H1 (cell line): ENCODE measurements around the gene PRLH. TPM values are rescaled to one million over a fixed set of nuclear protein-coding genes. Genes with fewer than 3 reads are reported as not detected.

Experiments used
- CTCF ChIA-PET: fragments of 300-600 bp; sonication (Branson Sonifier 250); formaldehyde crosslinking; loops from one replicate; lab custom pipeline; 2021; ENCODE audit not compliant: partially characterized antibody; lab: Charles Lee
- POLR2A ChIA-PET: fragments of 300-600 bp; sonication (Branson Sonifier 250); formaldehyde crosslinking; loops from one replicate; lab custom pipeline; 2021; ENCODE audit warnings: inconsistent platforms; ENCODE audit not compliant: partially characterized antibody; lab: Charles Lee
- DNase-seq, 2 experiments: peaks; one replicate each; pipeline versions ENCODE4 v3.0.0 to v3.0.0-alpha.2; 2010 to 2022; ENCODE audit warnings: low spot score in 2 of 2, low read depth in 1 of 2, mixed read lengths in 1 of 2
- FAIRE-seq: peaks from 2 replicates; lab custom pipeline; 2011; peaks lifted over from hg19 to GRCh38; lab: Jason Lieb, UNC
- H2AFZ ChIP-seq: 2 replicates; pipeline ENCODE4 v1.8.1; 2012; ENCODE audit warnings: low read length, inconsistent platforms
- H2AK5ac ChIP-seq: 2 replicates; pipeline ENCODE4 v1.6.1; 2013; ENCODE audit warnings: low read depth, low read length
- H2BK120ac ChIP-seq: replicated peaks from 2 replicates; pipeline ENCODE3; 2013; ENCODE audit warnings: low read depth, low read length, inconsistent platforms
- H2BK12ac ChIP-seq: 2 replicates; pipeline ENCODE4 v1.6.1; 2013; ENCODE audit warnings: low read depth, low read length
- H2BK15ac ChIP-seq: 2 replicates; pipeline ENCODE4 v1.6.1; 2013; ENCODE audit warnings: low read length
- H2BK20ac ChIP-seq: 2 replicates; pipeline ENCODE4 v1.6.1; 2013; ENCODE audit warnings: low read length
- H2BK5ac ChIP-seq: 2 replicates; pipeline ENCODE4 v1.6.1; 2013; ENCODE audit warnings: low read depth, low read length
- H3K14ac ChIP-seq: 2 replicates; pipeline ENCODE4 v1.6.1; 2013; ENCODE audit warnings: inconsistent platforms; ENCODE audit not compliant: insufficient read length
- H3K18ac ChIP-seq: 2 replicates; pipeline ENCODE4 v1.6.1; 2013; ENCODE audit warnings: low read length; ENCODE audit errors: extremely low read depth
- H3K23ac ChIP-seq: 2 replicates; pipeline ENCODE4 v1.6.1; 2013; ENCODE audit warnings: inconsistent platforms; ENCODE audit not compliant: insufficient read length
- H3K23me2 ChIP-seq: 2 replicates; pipeline ENCODE4 v1.6.1; 2013; ENCODE audit warnings: low read depth, low read length
- H3K27ac ChIP-seq: 2 replicates; pipeline ENCODE4 v1.6.1; 2011; ENCODE audit warnings: low read depth, low read length, inconsistent platforms
- H3K27me3 ChIP-seq, 4 experiments: replicated peaks in 1 of 4; 1 replicate in 1 of 4; 2 replicates in 3 of 4; pipeline versions ENCODE4 v1.6.1 to v1.8.1; 2011 to 2013; ENCODE audit warnings: low read length in 3 of 4, mild to moderate bottlenecking in 3 of 4, inconsistent platforms in 2 of 4, mixed read lengths in 2 of 4, moderate library complexity in 1 of 4; ENCODE audit not compliant: control insufficient read depth in 3 of 4, insufficient read depth in 3 of 4; ENCODE audit errors: extremely low read depth in 1 of 4
- H3K36me3 ChIP-seq, 4 experiments: 2 replicates each; pipeline versions ENCODE4 v1.6.1 to v1.8.1; 2011 to 2013; ENCODE audit warnings: mild to moderate bottlenecking in 4 of 4, low read length in 3 of 4, moderate library complexity in 2 of 4, control low read depth in 1 of 4, inconsistent platforms in 1 of 4; ENCODE audit not compliant: insufficient read depth in 4 of 4, control insufficient read depth in 2 of 4
- H3K4ac ChIP-seq: replicated peaks from 2 replicates; pipeline ENCODE3; 2013; ENCODE audit warnings: low read length, low read depth, mixed read lengths, inconsistent platforms; ENCODE audit not compliant: insufficient read length
- H3K4me1 ChIP-seq, 4 experiments: replicated peaks in 1 of 4; 1 replicate in 1 of 4; 2 replicates in 3 of 4; pipeline versions ENCODE4 v1.6.1 to v1.8.1; 2011 to 2013; ENCODE audit warnings: low read length in 3 of 4, inconsistent platforms in 2 of 4, mixed read lengths in 1 of 4; ENCODE audit not compliant: insufficient read depth in 4 of 4, control insufficient read depth in 3 of 4
- H3K4me2 ChIP-seq, 2 experiments: 2 replicates each; pipeline versions ENCODE4 v1.6.1 to v1.8.1; 2011 to 2013; ENCODE audit warnings: low read depth in 2 of 2, low read length in 2 of 2, control low read depth in 1 of 2, inconsistent platforms in 1 of 2, mild to moderate bottlenecking in 1 of 2; ENCODE audit not compliant: insufficient read depth in 1 of 2
- H3K4me3 ChIP-seq, 4 experiments: fragments of 200-600, 300-600 bp in 1 of 4; sonication (generic), shearing (Covaris generic), sonication (Bioruptor Twin) in 1 of 4; 2 replicates each; pipeline versions ENCODE4 v1.5.1 to v1.8.1; 2011 to 2016; ENCODE audit warnings: low read length in 4 of 4, low read depth in 3 of 4, control low read depth in 2 of 4, inconsistent platforms in 2 of 4, mild to moderate bottlenecking in 2 of 4, mixed read lengths in 1 of 4, moderate library complexity in 1 of 4; ENCODE audit not compliant: insufficient read depth in 2 of 4; ENCODE audit errors: extremely low read depth in 1 of 4
- H3K56ac ChIP-seq: replicated peaks from 2 replicates; pipeline ENCODE3; 2013; ENCODE audit warnings: low read depth, mild to moderate bottlenecking, mixed read lengths, low read length, inconsistent platforms; ENCODE audit not compliant: insufficient read length
- H3K79me1 ChIP-seq: 2 replicates; pipeline ENCODE4 v1.6.1; 2013; ENCODE audit warnings: low read depth, low read length, control low read depth
- H3K79me2 ChIP-seq, 2 experiments: 2 replicates each; pipeline versions ENCODE4 v1.6.1 to v1.8.1; 2012 to 2013; ENCODE audit warnings: low read length in 2 of 2, mild to moderate bottlenecking in 2 of 2, inconsistent platforms in 1 of 2; ENCODE audit not compliant: insufficient read depth in 2 of 2, control insufficient read depth in 1 of 2
- H3K9ac ChIP-seq, 4 experiments: replicated peaks in 1 of 4; 1 replicate in 1 of 4; 2 replicates in 3 of 4; pipeline versions ENCODE4 v1.6.1 to v1.8.1; 2011 to 2013; ENCODE audit warnings: low read depth in 3 of 4, low read length in 3 of 4, control low read depth in 2 of 4, mild to moderate bottlenecking in 2 of 4, moderate library complexity in 2 of 4, inconsistent platforms in 1 of 4; ENCODE audit errors: extremely low read depth in 1 of 4
- H3K9me3 ChIP-seq, 2 experiments: 2 replicates each; pipeline versions ENCODE4 v1.6.1 to v1.8.1; 2012 to 2013; ENCODE audit warnings: mild to moderate bottlenecking in 2 of 2, moderate library complexity in 2 of 2, control low read depth in 1 of 2, inconsistent platforms in 1 of 2, low read depth in 1 of 2, low read length in 1 of 2, mixed read lengths in 1 of 2; ENCODE audit not compliant: insufficient read depth in 2 of 2
- H4K20me1 ChIP-seq, 2 experiments: replicated peaks in 1 of 2; 2 replicates each; pipeline versions ENCODE3 to v1.8.1; 2011 to 2013; ENCODE audit warnings: inconsistent platforms in 2 of 2, low read length in 2 of 2, mild to moderate bottlenecking in 1 of 2; ENCODE audit not compliant: insufficient read depth in 2 of 2, control insufficient read depth in 1 of 2
- H4K5ac ChIP-seq: 2 replicates; pipeline ENCODE4 v1.6.1; 2013; ENCODE audit warnings: low read length, low read depth, mixed read lengths, inconsistent platforms; ENCODE audit not compliant: insufficient read length
- H4K8ac ChIP-seq: 2 replicates; pipeline ENCODE4 v1.8.0; 2013; ENCODE audit warnings: mild to moderate bottlenecking, moderate library complexity, low read length, inconsistent platforms; ENCODE audit not compliant: insufficient read depth; ENCODE audit errors: extremely low read depth
- H4K91ac ChIP-seq: replicated peaks from 2 replicates; pipeline ENCODE3; 2013; ENCODE audit warnings: low read length, mixed read lengths, inconsistent platforms; ENCODE audit not compliant: insufficient read length
- ASH2L ChIP-seq: fragments of 200-600, 300-600 bp; sonication (generic); IDR thresholded peaks from one replicate; pipeline ENCODE4 v1.7.1; 2017; ENCODE audit warnings: low read length
- BACH1 ChIP-seq: IDR thresholded peaks from 2 replicates; pipeline ENCODE4 v1.6.1; 2012; ENCODE audit warnings: low read length, improper control_type of control experiment
- CBX5 ChIP-seq: fragments of 300-800, 300-1000 bp; sonication (generic); IDR thresholded peaks from 2 replicates; pipeline ENCODE4 v1.7.1; 2016; ENCODE audit warnings: antibody characterized with exemption, low read length, low read depth
- CHD2 ChIP-seq: IDR thresholded peaks from 2 replicates; pipeline ENCODE4 v1.6.1; 2012; ENCODE audit warnings: low read length, improper control_type of control experiment
- GABPA ChIP-seq: IDR thresholded peaks from 2 replicates; pipeline ENCODE4 v1.6.1; 2011; ENCODE audit warnings: mild to moderate bottlenecking, low read length, moderate library complexity, borderline replicate concordance; ENCODE audit not compliant: insufficient read depth
- RFX5 ChIP-seq: IDR thresholded peaks from 2 replicates; pipeline ENCODE4 v1.6.1; 2011; ENCODE audit warnings: low read depth, low read length, improper control_type of control experiment, borderline replicate concordance
- TBP ChIP-seq: IDR thresholded peaks from 2 replicates; pipeline ENCODE4 v1.6.1; 2011; ENCODE audit warnings: low read depth, low read length, improper control_type of control experiment
- ZNF274 ChIP-seq: IDR thresholded peaks from 2 replicates; pipeline ENCODE4 v1.7.0; 2012; ENCODE audit warnings: low read length, borderline replicate concordance; ENCODE audit errors: extremely low read depth
- WGBS, 2 experiments: shearing (Covaris generic) in 1 of 2; methylation state at CpG; one replicate each; pipeline versions ENCODE4 v1.1.6 to v1.1.7; 2013 to 2015; ENCODE audit warnings: low lambda C conversion rate in 2 of 2, mixed read lengths in 2 of 2, inconsistent platforms in 1 of 2, low coverage in 1 of 2, missing lambda C conversion rate in 1 of 2; ENCODE audit not compliant: insufficient replicate concordance in 2 of 2, insufficient coverage in 1 of 2, insufficient read length in 1 of 2; ENCODE audit errors: extremely low coverage in 1 of 2, missing lambda C conversion rate in 1 of 2; 5-methylcytosine and 5-hydroxymethylcytosine counted together
- polyA plus RNA-seq, 7 experiments: library from polyadenylated mRNA; depleted of rRNA in 3 of 7; stranded (reverse) in 5 of 7; unstranded in 2 of 7; fragments of >200 nt in 5 of 7; fragments of 200-250 nt in 2 of 7; gene quantifications; 1 replicate in 5 of 7; 2 replicates in 1 of 7; 4 replicates in 1 of 7; pipeline versions ENCODE4 v1.2.1 to v1.2.3, GENCODE V29; 2011 to 2013; ENCODE audit warnings: missing spikeins in 2 of 7, mixed read lengths in 2 of 7
- total RNA-seq: library from RNA; stranded (reverse); fragmentation: NEBNext Ultra II Directional; extraction: Animal tissue kit (Norgen Biotek cat#: 25700); gene quantifications from 2 replicates; pipeline ENCODE4 v1.2.1, GENCODE V29; 2021

The PRLH gene
- total and polyA plus RNA-seq, 2 of the 8 experiments (the other 6 are each of a cell fraction or from before 2014, with no cell fraction given) = not detected

DNA sequence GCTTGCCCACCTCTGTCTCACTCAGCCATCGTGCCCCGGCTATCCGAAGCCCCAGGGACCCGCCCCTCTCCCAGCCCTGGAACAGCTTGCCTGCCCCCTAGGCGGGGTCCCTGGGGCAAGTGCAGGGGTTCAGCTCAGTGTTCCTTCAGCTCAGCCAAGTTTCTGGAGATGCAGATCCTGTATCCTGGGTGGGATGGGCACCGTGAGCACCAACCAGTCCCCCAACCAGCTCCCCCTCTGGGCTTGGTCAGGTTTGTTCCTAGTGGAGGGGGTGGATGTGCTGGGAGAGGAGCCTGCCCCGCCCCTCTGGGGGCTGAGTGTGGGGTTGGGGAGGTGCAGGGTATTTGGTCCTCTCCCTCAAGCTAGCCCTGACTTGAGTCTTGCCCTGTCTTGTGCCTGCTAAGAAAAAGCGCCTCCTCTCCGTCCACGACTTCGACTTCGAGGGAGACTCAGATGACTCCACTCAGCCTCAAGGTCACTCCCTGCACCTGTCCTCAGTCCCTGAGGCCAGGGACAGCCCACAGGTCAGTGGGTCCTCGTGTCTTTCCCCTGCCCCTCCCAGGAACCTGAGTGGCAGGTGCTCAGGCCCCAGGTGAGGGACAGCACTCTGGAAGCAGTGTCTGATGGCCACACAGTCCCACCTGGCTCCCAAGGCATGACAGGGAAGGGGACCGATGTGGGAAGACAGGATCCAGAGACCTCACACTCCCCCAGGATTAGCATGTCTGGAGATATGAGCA is 46.7 kb upstream of the PRLH start:
- H4K8ac ChIP-seq = no peak overlapping the region
- no peak overlapping the region for H2AK5ac ChIP-seq
- no peaks in the 10 kb centered on the region for H3K79me1 ChIP-seq
- peaks cover 18% of the 10 kb centered on the region; the same call in 1 of the 2 replicates for H3K23me2 ChIP-seq
- FAIRE-seq (no peak), DNase-seq (no peak)
- H4K5ac ChIP-seq = no peak overlapping the region
- ChIA-PET CTCF (interaction anchor here (0.8 to 3.0 kb wide), 6 partner anchors 10 to 226 kb away, joined by 3 to 14 read pairs (median 4); no protein-coding TSS in a partner anchor), POLR2A (interaction anchor here (0.9 to 3.1 kb wide), 2 partner anchors 13 to 53 kb away, joined by 3 to 9 read pairs; no protein-coding TSS in a partner anchor)
- no peak overlapping the region for H2BK20ac ChIP-seq
- WGBS, 2 experiments = 84% methylated on average over 14 of the region's 14 CpGs; no CpG with 5 or more reads in 1 of the 2 experiments
- H3K27ac ChIP-seq = no peak overlapping the region
- H3K36me3 ChIP-seq = peaks cover 0 to 2% (median 0%) of the 10 kb centered on the region in 4 experiments; a peak in 1 of 8 replicates
- H2BK15ac ChIP-seq = no peak overlapping the region
- no peak overlapping the region for H2BK5ac ChIP-seq
- no peaks in the 10 kb centered on the region for H3K79me2 ChIP-seq
- no peak overlapping the region for H2BK120ac ChIP-seq
- H3K4me2 ChIP-seq = no peak overlapping the region
- H3K4me3 ChIP-seq = no peak overlapping the region
- peaks cover 0 to 8% of the 10 kb centered on the region in 2 experiments for H4K20me1 ChIP-seq
- no peaks in the 10 kb centered on the region for H3K4me1 ChIP-seq
- no peak overlapping the region for H2AFZ ChIP-seq
- H3K18ac ChIP-seq = no peak overlapping the region
- no peak overlapping the region for H3K23ac ChIP-seq
- no peaks in the 10 kb centered on the region for H3K9me3 ChIP-seq
- H3K56ac ChIP-seq = no peak overlapping the region
- no peak overlapping the region for H3K9ac ChIP-seq
- H2BK12ac ChIP-seq = no peak overlapping the region
- no peaks in the 10 kb centered on the region for H3K27me3 ChIP-seq
- H3K14ac ChIP-seq = no peak overlapping the region
- TF ChIP-seq ZNF274 (no peak), CHD2 (no peak), BACH1 (no peak), RFX5 (no peak), CBX5 (no peak), ASH2L (no peak), TBP (no peak), GABPA (no peak)
- no peak overlapping the region for H3K4ac ChIP-seq
- no peak overlapping the region for H4K91ac ChIP-seq
